T1000 (cell line): ENCODE results near the gene TUBB2B.
A peak's percentile ranks its signal among the peaks of the same experiment; 100 is the strongest.
"Not testable (repeated sequence)": the region's sequence is repeated elsewhere in the genome, so short reads cannot be mapped to it uniquely, and the experiment has no call there.

Experiments
- DNase-seq: peaks from one replicate; lab custom pipeline; 2025; ENCODE audit warnings: mixed read lengths; lab: John Stamatoyannopoulos, UW

The TUBB2B gene

GRCh38 chr6:3258201-3258600 is 30.7 kb upstream of the TUBB2B start:
- DNase-seq = no peak

GRCh38 chr6:3253597-3253961 is 26.1 kb upstream of the TUBB2B start:
- no peak for DNase-seq

GRCh38 chr6:3252861-3253596 is 25.6 kb upstream of the TUBB2B start:
- DNase-seq = no peak

GRCh38 chr6:3252369-3252768 is 24.9 kb upstream of the TUBB2B start:
- DNase-seq = peak; percentile 54

- DNase-seq = peak; percentile 63
These were observed 24.2 kb upstream of the TUBB2B start for GRCh38 chr6:3251462-3252314.

- no peak for DNase-seq
These were observed 22.8 kb upstream of the TUBB2B start for GRCh38 chr6:3250231-3250675.

- DNase-seq = no peak
These were observed 22.4 kb upstream of the TUBB2B start for GRCh38 chr6:3249821-3250220.

GRCh38 chr6:3247255-3248146 is 20.0 kb upstream of the TUBB2B start:
- DNase-seq = peak; percentile 58

- no peak for DNase-seq
These were observed 17.8 kb upstream of the TUBB2B start for GRCh38 chr6:3245216-3245615.

GRCh38 chr6:3244832-3245161 is 17.3 kb upstream of the TUBB2B start:
- DNase-seq = not testable (repeated sequence)

- no peak for DNase-seq
These were observed 16.8 kb upstream of the TUBB2B start for GRCh38 chr6:3244003-3244831.

- DNase-seq = no peak
These were observed 15.3 kb upstream of the TUBB2B start for GRCh38 chr6:3242768-3243167.

GRCh38 chr6:3241745-3242144 is 14.3 kb upstream of the TUBB2B start:
- not testable (repeated sequence) for DNase-seq

- DNase-seq = no peak
These were observed 13.1 kb upstream of the TUBB2B start for GRCh38 chr6:3240595-3240994.

GRCh38 chr6:3239110-3239830 is 11.8 kb upstream of the TUBB2B start:
- DNase-seq = no peak

- DNase-seq = no peak
These were observed 10.6 kb upstream of the TUBB2B start for GRCh38 chr6:3237761-3238662.

GRCh38 chr6:3236005-3236404 is 8.6 kb upstream of the TUBB2B start:
- DNase-seq = no peak

GRCh38 chr6:3235486-3235885 is 8.0 kb upstream of the TUBB2B start:
- DNase-seq = no peak

- no peak for DNase-seq
These were observed 6.5 kb upstream of the TUBB2B start for GRCh38 chr6:3233904-3234303.

- DNase-seq = no peak
These were observed 5.9 kb upstream of the TUBB2B start for GRCh38 chr6:3233321-3233720.
